A673 (cell line): Measurements from ENCODE around the gene TRA2A. TPM values are rescaled to one million over a fixed set of nuclear protein-coding genes. Genes with fewer than 3 reads are reported as not detected.

Experiments used
- BruUV-seq: library from RNA; stranded (reverse); fragments of 400-500 nt; replicated peaks from 2 replicates; lab custom pipeline; 2021; lab: Mats Ljungman, UMichigan
- CTCF ChIA-PET: fragments of 300-600 bp; sonication (Branson Sonifier 250); formaldehyde crosslinking; loops from one replicate; lab custom pipeline; 2022; ENCODE audit warnings: antibody characterized with exemption; lab: Charles Lee
- POLR2A ChIA-PET: fragments of 300-600 bp; sonication (Branson Sonifier 250); formaldehyde crosslinking; loops from one replicate; lab custom pipeline; 2022; ENCODE audit warnings: antibody characterized with exemption; ENCODE audit not compliant: low non-redundant PET; lab: Charles Lee
- DNase-seq: peaks from one replicate; pipeline ENCODE4 v3.0.0-alpha.2; 2015; ENCODE audit warnings: low spot score
- H3K27ac ChIP-seq: fragments of 200-600 bp; sonication (generic); 2 replicates; pipeline ENCODE4 v1.5.1; 2016; ENCODE audit warnings: mixed run types, low read depth, mild to moderate bottlenecking, mixed read lengths, antibody characterized with exemption, low read length; ENCODE audit not compliant: poor library complexity, severe bottlenecking
- H3K27me3 ChIP-seq: fragments of 200-600 bp; sonication (generic); replicated peaks from 2 replicates; pipeline ENCODE4 v1.6.1; 2017; ENCODE audit warnings: mixed run types, low read depth, mild to moderate bottlenecking, mixed read lengths, antibody characterized with exemption, low read length; ENCODE audit not compliant: insufficient read depth, poor library complexity
- H3K36me3 ChIP-seq: fragments of 200-600 bp; sonication (generic); 2 replicates; pipeline ENCODE4 v1.6.1; 2016; ENCODE audit warnings: mixed run types, mild to moderate bottlenecking, mixed read lengths, antibody characterized with exemption, low read length; ENCODE audit not compliant: insufficient read depth, poor library complexity, severe bottlenecking
- H3K4me1 ChIP-seq: fragments of 200-600 bp; sonication (generic); 2 replicates; pipeline ENCODE4 v1.6.1; 2017; ENCODE audit warnings: mixed run types, mild to moderate bottlenecking, mixed read lengths, antibody characterized with exemption, low read length; ENCODE audit not compliant: insufficient read depth, poor library complexity, severe bottlenecking
- H3K4me3 ChIP-seq: fragments of 200-600 bp; sonication (generic); 2 replicates; pipeline ENCODE4 v1.5.1; 2016; ENCODE audit warnings: low read depth, mixed run types, mild to moderate bottlenecking, mixed read lengths, low read length; ENCODE audit not compliant: poor library complexity, severe bottlenecking
- H3K9me3 ChIP-seq: fragments of 200-600 bp; sonication (generic); 2 replicates; pipeline ENCODE4 v1.6.1; 2016; ENCODE audit warnings: mixed run types, low read depth, mild to moderate bottlenecking, mixed read lengths, antibody characterized with exemption, low read length; ENCODE audit not compliant: poor library complexity, severe bottlenecking
- EZH2 ChIP-seq: fragments of 200-600 bp; sonication (generic); IDR thresholded peaks from 2 replicates; pipeline ENCODE4 v1.6.1; 2017; ENCODE audit warnings: borderline replicate concordance, low read depth, mild to moderate bottlenecking, mixed read lengths, antibody characterized with exemption, low read length; ENCODE audit not compliant: poor library complexity, severe bottlenecking
- intact Hi-C: fragments of 100-400 bp; cut with micrococcal nuclease; formaldehyde crosslinking; loops from one replicate; pipeline ENCODE4 v1.10.0; 2022; ENCODE audit not compliant: unreplicated experiment
- total RNA-seq: library from RNA; stranded (reverse); gene quantifications from 2 replicates; pipeline ENCODE4 v1.2.3, GENCODE V29; 2021
- TF ChIP-seq, protein P1 (sequence below): fragments of 300-800, 200-600 bp; sonication (generic); conservative IDR thresholded peaks from 2 replicates; pipeline ENCODE4 v1.5.1; 2017; ENCODE audit warnings: low read depth, mild to moderate bottlenecking, antibody characterized with exemption, low read length, moderate library complexity, mixed read lengths

The TRA2A gene
- total RNA-seq, 1 experiment from 2014 or later: 114 TPM

- CTCF ChIA-PET: interaction anchor here (0.6 to 0.7 kb wide), 3 partner anchors 85 to 275 kb away, joined by 3 to 4 read pairs (median 3); partner anchors contain the start of gene STK31
- Histone ChIP-seq H3K4me1 (no peaks in the 10 kb centered on the region), H3K27ac (no peak overlapping the region), H3K4me3 (no peak overlapping the region), H3K27me3 (no peaks in the 10 kb centered on the region), H3K9me3 (peaks cover 2% of the 10 kb centered on the region), H3K36me3 (no peaks in the 10 kb centered on the region)
- BruUV-seq: no TSS peak
- DNase-seq: no peak
- POLR2A ChIA-PET: no interaction called here
- TF ChIP-seq, protein P1, sequence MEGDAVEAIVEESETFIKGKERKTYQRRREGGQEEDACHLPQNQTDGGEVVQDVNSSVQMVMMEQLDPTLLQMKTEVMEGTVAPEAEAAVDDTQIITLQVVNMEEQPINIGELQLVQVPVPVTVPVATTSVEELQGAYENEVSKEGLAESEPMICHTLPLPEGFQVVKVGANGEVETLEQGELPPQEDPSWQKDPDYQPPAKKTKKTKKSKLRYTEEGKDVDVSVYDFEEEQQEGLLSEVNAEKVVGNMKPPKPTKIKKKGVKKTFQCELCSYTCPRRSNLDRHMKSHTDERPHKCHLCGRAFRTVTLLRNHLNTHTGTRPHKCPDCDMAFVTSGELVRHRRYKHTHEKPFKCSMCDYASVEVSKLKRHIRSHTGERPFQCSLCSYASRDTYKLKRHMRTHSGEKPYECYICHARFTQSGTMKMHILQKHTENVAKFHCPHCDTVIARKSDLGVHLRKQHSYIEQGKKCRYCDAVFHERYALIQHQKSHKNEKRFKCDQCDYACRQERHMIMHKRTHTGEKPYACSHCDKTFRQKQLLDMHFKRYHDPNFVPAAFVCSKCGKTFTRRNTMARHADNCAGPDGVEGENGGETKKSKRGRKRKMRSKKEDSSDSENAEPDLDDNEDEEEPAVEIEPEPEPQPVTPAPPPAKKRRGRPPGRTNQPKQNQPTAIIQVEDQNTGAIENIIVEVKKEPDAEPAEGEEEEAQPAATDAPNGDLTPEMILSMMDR: no peak
- no peak for TF ChIP-seq EZH2
- intact Hi-C loops: loop anchor here (1.0 to 10.0 kb wide), 3 partner anchors 165 to 1547 kb away; no protein-coding TSS in a partner anchor
Measured at GRCh38 chr7:23547662-23548061, 15.9 kb upstream of the TRA2A start.

GRCh38 chr7:23546897-23547572 is 15.3 kb upstream of the TRA2A start:
- Histone ChIP-seq H3K27ac (no peak overlapping the region), H3K4me1 (no peaks in the 10 kb centered on the region), H3K27me3 (no peaks in the 10 kb centered on the region), H3K36me3 (no peaks in the 10 kb centered on the region), H3K4me3 (no peak overlapping the region), H3K9me3 (peaks cover 5% of the 10 kb centered on the region)
- BruUV-seq: no TSS peak
- POLR2A ChIA-PET: interaction anchor here (0.6 kb wide), 1 partner anchor 62 kb away, joined by 8 read pairs; no protein-coding TSS in a partner anchor
- peak; percentile 94 for DNase-seq
- intact Hi-C loops: loop anchor here (1.0 to 10.0 kb wide), 3 partner anchors 165 to 1548 kb away; no protein-coding TSS in a partner anchor
- TF ChIP-seq EZH2: no peak
- TF ChIP-seq, protein P1: peak; percentile 97
- CTCF ChIA-PET: interaction anchor here (0.5 to 1.1 kb wide), 14 partner anchors 10 to 461 kb away, joined by 3 to 10 read pairs (median 3); partner anchors contain the start of gene STK31

- DNase-seq: no peak
- no peaks in the 10 kb centered on the region for H3K4me1 ChIP-seq
- no TSS peak for BruUV-seq
- no peak overlapping the region for H3K27ac ChIP-seq
- H3K4me3 ChIP-seq: no peak overlapping the region
- no peak for TF ChIP-seq EZH2
- TF ChIP-seq, protein P1: no peak
- intact Hi-C loops: loop anchor here (10.0 kb wide), 1 partner anchor 1549 kb away; no protein-coding TSS in a partner anchor
- ChIA-PET POLR2A (no interaction called here), CTCF (interaction anchor here (0.5 to 1.9 kb wide), 3 partner anchors 115 to 272 kb away, joined by 5 to 8 read pairs (median 7); no protein-coding TSS in a partner anchor)
- H3K27me3 ChIP-seq: no peaks in the 10 kb centered on the region
- H3K9me3 ChIP-seq: peaks cover 5% of the 10 kb centered on the region
- no peaks in the 10 kb centered on the region for H3K36me3 ChIP-seq
Measured at GRCh38 chr7:23545493-23545892, 13.7 kb upstream of the TRA2A start.
